ENCODE data around the gene FLVCR2. TPM values are rescaled to one million over a fixed set of nuclear protein-coding genes. Genes with fewer than 3 reads are reported as not detected.

FLVCR2 gene
- total RNA-seq, 2 donors from 2014 or later, result under 0.01 to 1.3 TPM

- Histone ChIP-seq H3K9me3 (no peaks in the 10 kb centered on the region), H3K27ac (no peak overlapping the region), H3K4me1 (peaks cover 27% of the 10 kb centered on the region), H3K36me3 (replicated peaks in 1 of 2; ENCODE audit: insufficient read depth in 1 of 2, low read depth in 2 of 2) (peaks cover 6 to 13% of the 10 kb centered on the region in 2 donors), H3K4me3 (no peak overlapping the region), H3K27me3 (no peaks in the 10 kb centered on the region)
- ATAC-seq, result no peak
- WGBS, 2 donors, result 84 to 90% methylated on average over 6 of the region's 6 CpGs
- DNase-seq, result no peak
- TF ChIP-seq CTCF (IDR thresholded peaks at IDR 0.05) (no peak), POLR2A (IDR thresholded peaks at IDR 0.05) (no peak)
- intact Hi-C loops (cut with DNase I), result no loop called here
These were observed 68.3 kb downstream of the FLVCR2 start for GRCh38 chr14:75646762-75647161.

GRCh38 chr14:75647640-75648039 lies 69.2 kb downstream of the FLVCR2 start:
- WGBS, 2 donors, result 72 to 73% methylated on average over 3 of the region's 3 CpGs
- DNase-seq, result no peak
- TF ChIP-seq POLR2A (IDR thresholded peaks at IDR 0.05) (no peak), CTCF (IDR thresholded peaks at IDR 0.05) (no peak)

GRCh38 chr14:75648066-75648838 lies 69.8 kb downstream of the FLVCR2 start:
- H3K27ac ChIP-seq, result peak overlapping the region; percentile 34 to 66 (median 46)
- peak; percentile 99 for ATAC-seq
- no peaks in the 10 kb centered on the region for H3K9me3 ChIP-seq
- H3K4me3 ChIP-seq, result no peak overlapping the region
- DNase-seq, result peak; percentile 73 to 87 (median 85)
- intact Hi-C loops (cut with DNase I), result no loop called here
- H3K4me1 ChIP-seq, result peaks cover 27% of the 10 kb centered on the region
- no peaks in the 10 kb centered on the region for H3K27me3 ChIP-seq
- WGBS, 2 donors, result 33 to 38% methylated on average over 9 of the region's 9 CpGs
- TF ChIP-seq POLR2A (IDR thresholded peaks at IDR 0.05) (no peak), CTCF (IDR thresholded peaks at IDR 0.05) (no peak)
- H3K36me3 ChIP-seq (replicated peaks in 1 of 2; ENCODE audit: insufficient read depth in 1 of 2, low read depth in 2 of 2), result peaks cover 6 to 13% of the 10 kb centered on the region in 2 donors

More at GRCh38 chr14:75647640-75648039, 69.2 kb downstream of the FLVCR2 start:
- Histone ChIP-seq H3K4me1 (peaks cover 27% of the 10 kb centered on the region), H3K4me3 (no peak overlapping the region), H3K36me3 (replicated peaks in 1 of 2; ENCODE audit: insufficient read depth in 1 of 2, low read depth in 2 of 2) (peaks cover 6 to 13% of the 10 kb centered on the region in 2 donors), H3K27ac (peak overlapping the region in 3 of 4 donors; percentile 34 to 57 (median 36)), H3K9me3 (no peaks in the 10 kb centered on the region), H3K27me3 (no peaks in the 10 kb centered on the region)
- intact Hi-C loops (cut with DNase I), result no loop called here
- no peak for ATAC-seq

GRCh38 chr14:75649337-75649736 lies 70.9 kb downstream of the FLVCR2 start:
- intact Hi-C loops (cut with DNase I), result no loop called here

More at GRCh38 chr14:75649337-75649736, 70.9 kb downstream of the FLVCR2 start:
- Histone ChIP-seq H3K36me3 (replicated peaks in 1 of 2; ENCODE audit: insufficient read depth in 1 of 2, low read depth in 2 of 2) (peaks cover 6 to 13% of the 10 kb centered on the region in 2 donors), H3K4me1 (peaks cover 18% of the 10 kb centered on the region), H3K9me3 (no peaks in the 10 kb centered on the region), H3K27me3 (no peaks in the 10 kb centered on the region), H3K4me3 (no peak overlapping the region), H3K27ac (no peak overlapping the region)
- TF ChIP-seq POLR2A (IDR thresholded peaks at IDR 0.05) (no peak), CTCF (IDR thresholded peaks at IDR 0.05) (no peak)
- DNase-seq (no peak), ATAC-seq (no peak)
- 96% methylated on average over 1 of the region's 1 CpG for WGBS, 2 donors

All from body of pancreas (tissue), 4 donors.